SKM-1 (cell line): ENCODE measurements around the gene F7.

ENCODE experiments used
- DNase-seq: peaks from one replicate; lab custom pipeline; 2025; ENCODE audit not compliant: unreplicated experiment; lab: John Stamatoyannopoulos, UW

F7 gene

DNA sequence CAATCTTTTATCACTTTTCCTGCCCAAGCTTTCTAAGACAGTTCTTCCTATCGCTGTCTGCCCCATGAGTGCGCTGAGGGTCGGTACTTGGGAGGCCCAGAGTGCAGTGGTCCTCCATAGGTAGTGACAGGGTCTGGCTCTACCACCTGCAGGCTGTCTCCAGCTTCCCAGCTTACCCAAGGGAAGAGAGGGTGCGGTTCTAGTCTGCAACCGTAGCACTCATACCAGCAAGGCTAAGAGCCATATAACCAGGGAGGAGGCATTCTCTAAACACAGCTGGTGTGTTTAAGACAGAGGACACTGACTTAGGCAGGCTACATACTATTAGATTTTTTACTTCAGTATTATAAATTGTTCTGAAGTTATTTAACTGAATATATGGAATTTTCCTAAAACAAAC lies 61.1 kb downstream of the F7 start:
- no peak for DNase-seq

DNA sequence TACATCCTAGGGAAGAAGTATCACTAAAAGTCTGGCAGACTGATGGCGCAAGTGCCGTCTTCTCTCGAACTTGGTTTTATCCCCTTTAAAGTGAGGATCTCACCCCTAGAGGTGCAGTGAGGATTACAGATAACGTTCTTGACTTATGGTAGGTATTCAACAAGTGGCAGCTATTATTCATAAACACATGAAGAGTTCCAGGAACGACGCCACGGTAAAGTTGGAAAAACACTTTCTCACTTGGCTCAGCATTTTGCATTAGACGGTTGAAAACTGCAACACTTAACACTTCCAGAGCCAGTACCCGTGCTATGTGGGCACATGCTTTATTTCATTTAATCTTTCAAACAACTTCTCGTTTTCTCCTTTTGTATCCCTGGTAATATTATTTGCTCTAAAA lies 61.6 kb downstream of the F7 start:
- DNase-seq, result no peak

DNA sequence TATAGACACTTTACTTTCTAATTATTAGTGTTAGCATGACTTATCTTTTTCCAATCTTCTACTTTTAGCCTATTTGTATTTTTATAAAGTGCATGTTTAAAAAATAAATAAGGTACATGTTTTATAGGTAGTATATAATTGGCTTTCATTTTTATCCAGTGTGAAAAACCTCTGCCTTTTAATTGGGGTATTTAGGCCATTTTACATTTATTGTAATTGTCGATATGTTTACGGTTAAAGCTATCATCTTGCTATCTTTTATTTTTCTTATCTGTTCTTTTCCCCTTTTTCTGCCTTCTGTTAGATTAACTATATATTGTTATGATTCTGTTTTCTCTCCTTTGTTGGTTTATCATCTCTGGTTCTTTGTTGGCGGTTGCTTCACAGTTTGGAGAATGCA lies 62.0 kb downstream of the F7 start:
- DNase-seq, result no peak

DNA sequence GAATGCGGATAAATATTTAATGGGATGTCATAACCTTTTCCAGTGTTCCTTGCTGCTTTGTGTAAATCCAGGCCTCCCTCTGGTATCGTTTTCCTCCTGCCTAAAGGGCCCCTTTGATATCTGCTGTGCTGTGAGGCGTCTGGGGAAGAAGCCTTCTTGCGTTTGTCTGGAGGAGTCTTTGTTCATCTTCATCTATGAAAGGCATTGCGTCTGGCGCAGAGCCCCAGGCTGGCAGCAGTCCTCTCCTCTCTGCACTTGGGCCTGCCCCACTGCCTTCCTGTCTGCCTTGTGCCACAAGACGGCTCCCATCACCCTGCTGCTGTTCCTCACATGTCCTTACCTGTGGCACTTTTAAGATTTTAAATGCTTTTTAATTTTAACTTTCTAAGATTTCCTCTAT lies 62.6 kb downstream of the F7 start:
- DNase-seq, result no peak

DNA sequence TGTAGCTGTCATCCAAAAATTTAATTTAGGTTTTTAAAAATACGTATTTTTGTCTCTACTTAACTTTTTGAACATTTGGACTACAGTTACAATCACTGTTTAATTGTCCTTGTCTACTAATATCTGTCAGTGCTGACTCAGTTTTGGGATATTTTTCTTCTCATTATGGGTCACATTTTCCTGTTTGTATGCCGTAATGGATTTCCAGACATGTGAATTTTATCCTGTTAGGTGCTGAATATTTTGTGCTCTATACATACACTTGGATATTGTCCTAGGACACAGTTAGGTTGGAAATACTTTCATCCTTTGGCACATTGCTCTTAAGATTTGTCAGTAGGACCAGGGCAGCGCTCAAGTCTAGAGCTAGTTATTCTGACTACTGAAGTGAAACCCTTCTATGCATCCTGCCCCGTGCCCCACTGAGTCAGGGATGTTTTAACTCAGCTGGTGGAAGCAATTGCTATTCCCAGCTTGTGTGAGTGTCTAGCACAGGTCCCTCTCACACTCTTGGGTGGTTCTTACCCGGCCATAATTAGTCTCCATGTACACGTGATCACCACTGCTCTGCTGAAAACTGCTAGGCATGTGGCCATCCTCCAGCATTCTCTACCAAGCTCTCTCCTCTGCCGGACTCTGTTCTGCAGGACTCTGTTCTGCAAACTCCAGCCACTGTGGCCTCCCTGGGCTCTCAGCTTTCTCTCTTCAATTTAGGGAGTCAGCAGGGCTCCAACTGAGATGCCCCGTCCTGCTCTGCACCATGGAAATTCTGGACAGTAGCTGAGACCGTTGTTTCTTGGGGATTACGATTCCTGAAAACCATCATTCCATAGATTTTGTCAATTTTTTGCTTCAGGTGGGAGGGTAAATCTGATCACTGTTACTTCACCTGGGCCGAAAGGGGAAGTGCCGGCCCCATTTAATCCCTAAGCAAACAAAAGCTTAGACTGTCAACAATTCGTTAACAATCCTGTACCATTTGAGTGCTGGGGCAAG lies 64.0 kb downstream of the F7 start:
- DNase-seq, result no peak
